ENCODE results near the gene ASCC3. TPM values are rescaled to one million over a fixed set of nuclear protein-coding genes. Genes with fewer than 3 reads are reported as not detected.

Gene ASCC3
- total RNA-seq, 4 donors from 2014 or later = 20.3 to 26.2 (median 22.4) TPM

GRCh38 chr6:100614386-100614785 lies 266.7 kb downstream of the ASCC3 start:
- WGBS = 96% methylated on average over 4 of the region's 4 CpGs
- Histone ChIP-seq H3K36me3 (peaks cover 0 to 10% (median 0%) of the 10 kb centered on the region in 4 donors), H3K4me3 (no peak overlapping the region), H3K27ac (replicated peaks in 1 of 4) (no peak overlapping the region), H3K4me1 (no peaks in the 10 kb centered on the region), H3K9me3 (no peaks in the 10 kb centered on the region), H3K27me3 (no peaks in the 10 kb centered on the region)
- no peak for DNase-seq (ENCODE audit: extremely low spot score)
- no peak for TF ChIP-seq POLR2AphosphoS5 (IDR thresholded peaks at IDR 0.05)
- no peak for TF ChIP-seq EP300 (IDR thresholded peaks at IDR 0.05)
- no peak for TF ChIP-seq POLR2A (IDR thresholded peaks at IDR 0.05; ENCODE audit: low read depth)
- TF ChIP-seq, protein P1, sequence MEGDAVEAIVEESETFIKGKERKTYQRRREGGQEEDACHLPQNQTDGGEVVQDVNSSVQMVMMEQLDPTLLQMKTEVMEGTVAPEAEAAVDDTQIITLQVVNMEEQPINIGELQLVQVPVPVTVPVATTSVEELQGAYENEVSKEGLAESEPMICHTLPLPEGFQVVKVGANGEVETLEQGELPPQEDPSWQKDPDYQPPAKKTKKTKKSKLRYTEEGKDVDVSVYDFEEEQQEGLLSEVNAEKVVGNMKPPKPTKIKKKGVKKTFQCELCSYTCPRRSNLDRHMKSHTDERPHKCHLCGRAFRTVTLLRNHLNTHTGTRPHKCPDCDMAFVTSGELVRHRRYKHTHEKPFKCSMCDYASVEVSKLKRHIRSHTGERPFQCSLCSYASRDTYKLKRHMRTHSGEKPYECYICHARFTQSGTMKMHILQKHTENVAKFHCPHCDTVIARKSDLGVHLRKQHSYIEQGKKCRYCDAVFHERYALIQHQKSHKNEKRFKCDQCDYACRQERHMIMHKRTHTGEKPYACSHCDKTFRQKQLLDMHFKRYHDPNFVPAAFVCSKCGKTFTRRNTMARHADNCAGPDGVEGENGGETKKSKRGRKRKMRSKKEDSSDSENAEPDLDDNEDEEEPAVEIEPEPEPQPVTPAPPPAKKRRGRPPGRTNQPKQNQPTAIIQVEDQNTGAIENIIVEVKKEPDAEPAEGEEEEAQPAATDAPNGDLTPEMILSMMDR (IDR thresholded peaks at IDR 0.05) = no peak
- intact Hi-C loops (cut with DNase I) = no loop called here

DNA sequence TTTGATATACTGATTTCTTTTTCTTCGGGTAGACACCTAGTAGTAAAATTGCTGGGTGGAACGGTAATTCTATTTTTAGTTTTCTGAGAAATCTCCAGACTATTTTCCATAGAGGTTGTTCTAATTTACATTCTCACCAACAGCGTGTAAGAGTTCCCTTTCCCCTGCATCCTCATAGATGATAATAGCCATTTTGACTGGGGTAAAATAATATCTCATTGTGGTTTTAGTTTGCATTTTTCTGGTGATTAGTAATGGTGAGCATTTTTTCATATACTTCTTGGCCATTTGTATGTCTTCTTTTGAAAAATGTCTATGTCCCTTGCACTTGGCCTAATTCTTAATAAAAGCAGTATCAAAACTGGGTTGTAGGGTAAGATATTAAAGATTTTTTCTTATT lies 267.5 kb downstream of the ASCC3 start:
- no peak for TF ChIP-seq POLR2AphosphoS5 (IDR thresholded peaks at IDR 0.05)
- TF ChIP-seq, protein P1 (IDR thresholded peaks at IDR 0.05) = no peak
- TF ChIP-seq EP300 (IDR thresholded peaks at IDR 0.05) = no peak
- no peak for TF ChIP-seq POLR2A (IDR thresholded peaks at IDR 0.05; ENCODE audit: low read depth)
- no peaks in the 10 kb centered on the region for H3K4me1 ChIP-seq
- no peak for DNase-seq (ENCODE audit: extremely low spot score)
- WGBS = 96% methylated on average over 3 of the region's 3 CpGs
- no peak overlapping the region for H3K4me3 ChIP-seq
- intact Hi-C loops (cut with DNase I) = no loop called here
- no peaks in the 10 kb centered on the region for H3K9me3 ChIP-seq
- H3K27me3 ChIP-seq = no peaks in the 10 kb centered on the region
- H3K36me3 ChIP-seq = peaks cover 0 to 6% (median 0%) of the 10 kb centered on the region in 4 donors
- H3K27ac ChIP-seq (replicated peaks in 1 of 4) = no peak overlapping the region

- intact Hi-C loops (cut with DNase I) = no loop called here
- TF ChIP-seq POLR2AphosphoS5 (IDR thresholded peaks at IDR 0.05) (no peak), EP300 (IDR thresholded peaks at IDR 0.05) (no peak), POLR2A (IDR thresholded peaks at IDR 0.05; ENCODE audit: low read depth) (no peak)
- TF ChIP-seq, protein P1 (IDR thresholded peaks at IDR 0.05) = no peak
- WGBS = 77% methylated on average over 2 of the region's 2 CpGs
- H3K36me3 ChIP-seq = no peaks in the 10 kb centered on the region
- no peaks in the 10 kb centered on the region for H3K27me3 ChIP-seq
- H3K27ac ChIP-seq (replicated peaks in 1 of 4) = no peak overlapping the region
- no peaks in the 10 kb centered on the region for H3K4me1 ChIP-seq
- no peak for DNase-seq (ENCODE audit: extremely low spot score)
- no peak overlapping the region for H3K4me3 ChIP-seq
- H3K9me3 ChIP-seq = no peaks in the 10 kb centered on the region
Observed at GRCh38 chr6:100612094-100612493, 269.0 kb downstream of the ASCC3 start.

DNA sequence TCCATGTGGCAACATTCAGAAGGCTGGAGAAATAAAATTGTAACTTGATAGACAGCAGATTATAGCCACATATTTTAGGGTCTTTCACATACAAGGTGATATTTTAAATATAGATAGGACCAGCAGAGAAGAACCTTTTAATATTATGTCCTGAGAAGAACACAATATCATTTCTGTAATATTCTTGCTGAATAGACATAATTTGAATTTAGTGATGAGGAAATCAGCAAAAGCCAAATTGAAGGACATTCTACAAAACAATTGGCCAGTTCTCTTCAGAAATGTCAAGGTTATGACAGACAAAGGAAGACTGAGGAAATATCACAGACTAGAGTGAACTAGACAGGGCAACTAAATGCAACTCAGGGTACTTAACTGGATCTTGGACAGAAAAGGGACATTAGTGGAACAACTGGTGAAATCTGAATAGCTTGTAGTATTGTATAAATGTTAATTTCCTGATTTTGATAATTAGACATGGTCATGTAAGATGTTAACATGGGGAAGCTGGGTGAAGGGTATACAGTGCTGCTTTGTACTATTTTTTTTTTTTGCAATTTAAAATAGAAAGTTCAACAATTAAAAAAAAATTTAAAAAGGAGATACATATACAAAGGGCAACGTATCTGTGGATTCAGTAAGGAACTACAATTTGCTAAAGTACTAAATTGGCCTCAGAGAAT lies 281.9 kb downstream of the ASCC3 start:
- no peaks in the 10 kb centered on the region for H3K27me3 ChIP-seq
- WGBS = 100% methylated on average over 1 of the region's 1 CpG
- no peak for DNase-seq (ENCODE audit: extremely low spot score)
- H3K9me3 ChIP-seq = no peaks in the 10 kb centered on the region
- H3K36me3 ChIP-seq = peaks cover 0 to 25% (median 12%) of the 10 kb centered on the region in 4 donors
- intact Hi-C loops (cut with DNase I) = no loop called here
- H3K27ac ChIP-seq (replicated peaks in 1 of 4) = no peak overlapping the region
- H3K4me1 ChIP-seq = no peaks in the 10 kb centered on the region
- TF ChIP-seq EP300 (IDR thresholded peaks at IDR 0.05) (no peak), POLR2A (IDR thresholded peaks at IDR 0.05; ENCODE audit: low read depth) (no peak), POLR2AphosphoS5 (IDR thresholded peaks at IDR 0.05) (no peak)
- TF ChIP-seq, protein P1 (IDR thresholded peaks at IDR 0.05) = no peak
- no peak overlapping the region for H3K4me3 ChIP-seq

- H3K36me3 ChIP-seq = peaks cover 0 to 12% (median 6%) of the 10 kb centered on the region in 4 donors
- intact Hi-C loops (cut with DNase I) = no loop called here
- no peaks in the 10 kb centered on the region for H3K4me1 ChIP-seq
- no peak for DNase-seq (ENCODE audit: extremely low spot score)
- H3K27me3 ChIP-seq = no peaks in the 10 kb centered on the region
- TF ChIP-seq POLR2A (IDR thresholded peaks at IDR 0.05; ENCODE audit: low read depth) = no peak
- TF ChIP-seq POLR2AphosphoS5 (IDR thresholded peaks at IDR 0.05) = no peak
- TF ChIP-seq, protein P1 (IDR thresholded peaks at IDR 0.05) = no peak
- no peak for TF ChIP-seq EP300 (IDR thresholded peaks at IDR 0.05)
- no peak overlapping the region for H3K27ac ChIP-seq (replicated peaks in 1 of 4)
- no peak overlapping the region for H3K4me3 ChIP-seq
- H3K9me3 ChIP-seq = no peaks in the 10 kb centered on the region
Observed at GRCh38 chr6:100595456-100595855, 285.7 kb downstream of the ASCC3 start.
